ENCODE data around the gene UQCR11.
"Not testable (repeated sequence)": the region's sequence is repeated elsewhere in the genome, so short reads cannot be mapped to it uniquely, and the experiment has no call there.

The UQCR11 gene

DNA sequence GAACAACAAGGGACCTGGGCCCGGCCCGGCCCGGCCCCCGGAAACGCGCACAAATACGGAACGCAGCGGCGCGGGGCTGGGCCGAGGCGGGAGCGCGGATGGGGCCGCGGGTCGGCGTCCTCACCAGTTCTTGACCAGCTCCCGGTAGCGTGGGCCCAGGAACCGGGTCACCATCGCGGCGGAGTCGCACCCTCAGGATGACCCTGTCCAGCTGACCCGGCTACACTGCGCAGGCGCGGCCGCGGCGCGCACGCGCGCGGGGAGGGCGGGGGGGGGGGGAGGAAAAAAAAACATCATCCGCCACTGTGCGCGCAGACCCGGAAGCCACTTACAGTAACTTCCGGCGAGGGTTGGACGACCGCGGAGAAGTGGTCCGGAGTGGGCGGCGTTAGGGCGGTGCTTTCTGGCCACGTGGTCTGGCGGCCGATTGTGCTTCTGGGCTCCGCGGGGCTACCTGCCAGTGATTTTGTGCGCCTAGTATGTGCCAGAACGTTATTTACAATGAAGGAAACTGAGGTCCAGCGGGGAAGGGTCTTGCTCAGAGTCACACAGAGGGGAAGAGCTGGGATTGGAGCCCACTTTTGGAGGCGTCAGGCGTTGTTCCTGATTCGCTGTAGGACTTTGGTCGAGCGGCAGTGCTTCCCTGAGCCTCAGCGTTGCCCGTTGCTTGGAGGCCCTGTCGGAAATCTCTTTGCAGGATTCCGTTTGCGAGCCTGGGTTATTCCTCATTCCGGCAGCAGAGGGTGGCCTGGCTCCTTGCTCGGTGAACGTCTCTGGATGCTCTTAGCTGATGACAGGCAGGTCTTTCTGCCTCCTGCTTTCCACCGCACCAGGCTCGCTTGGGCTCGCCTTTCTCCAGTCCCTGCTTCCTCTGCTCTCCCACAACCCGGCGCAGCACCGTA, at the start of gene UQCR11:
TSS of gene UQCR11 (minus strand) at position 227 of the 902 bp plus-strand sequence. CDS start at position 174, 53 bp downstream.
- peak; percentile 89 to 90 for DNase-seq

DNA sequence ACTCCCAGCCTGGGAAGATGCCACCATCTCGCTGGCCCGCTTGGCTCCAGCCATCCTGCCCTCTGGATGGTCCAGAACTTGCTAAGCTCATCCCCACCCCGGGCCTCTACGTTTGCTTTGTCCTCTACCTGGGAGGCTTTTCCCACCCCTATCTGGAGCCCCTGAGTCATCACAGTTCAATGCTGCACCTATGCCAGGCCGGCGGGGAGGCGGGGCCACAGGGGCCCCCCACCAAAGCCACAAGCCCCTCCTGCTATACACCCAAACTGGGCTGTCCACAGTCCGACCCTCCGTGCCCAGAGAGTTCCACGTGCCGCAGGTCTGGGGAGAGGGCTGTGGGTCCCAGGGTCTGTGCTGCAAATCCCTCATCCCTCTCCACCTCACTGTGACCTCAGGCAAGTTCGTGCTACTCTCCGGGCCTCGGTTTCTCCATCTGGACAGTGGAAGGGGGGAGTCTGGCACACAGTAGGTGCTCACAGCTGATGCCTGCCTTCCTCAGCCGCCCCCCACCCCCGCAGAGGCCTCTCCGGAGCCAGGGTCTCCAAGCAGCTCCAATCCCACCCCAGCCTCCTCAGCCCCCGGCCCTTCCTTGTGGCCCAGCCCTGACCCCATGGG, 49.0 kb upstream of the UQCR11 start:
- DNase-seq: no peak

DNA sequence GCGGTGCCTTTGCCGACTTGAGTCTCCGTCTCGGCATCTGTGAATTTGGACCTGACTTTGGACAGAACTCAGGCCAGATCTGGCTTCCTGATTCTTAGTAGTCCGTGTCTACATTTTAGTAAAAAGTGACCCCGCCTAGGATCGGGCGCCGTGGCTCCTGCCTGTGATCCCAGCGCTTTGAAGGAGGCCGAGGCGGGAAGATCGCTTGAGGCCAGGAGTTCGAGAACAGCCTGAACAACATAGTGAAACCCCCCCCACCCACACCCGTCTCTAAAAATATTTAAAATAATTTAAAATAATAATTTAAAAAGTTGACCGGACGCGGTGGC, 48.0 kb upstream of the UQCR11 start:
- DNase-seq: no peak

- DNase-seq: peak; percentile 85 to 96
Observed at GRCh38 chr19:1652471-1653299, 47.4 kb upstream of the UQCR11 start, which contains the start of gene TCF3. Gene TCF3, minus strand, starts transcription at chr19:1652615. Its CDS starts 2,367 bp downstream, at chr19:1650248.

DNA sequence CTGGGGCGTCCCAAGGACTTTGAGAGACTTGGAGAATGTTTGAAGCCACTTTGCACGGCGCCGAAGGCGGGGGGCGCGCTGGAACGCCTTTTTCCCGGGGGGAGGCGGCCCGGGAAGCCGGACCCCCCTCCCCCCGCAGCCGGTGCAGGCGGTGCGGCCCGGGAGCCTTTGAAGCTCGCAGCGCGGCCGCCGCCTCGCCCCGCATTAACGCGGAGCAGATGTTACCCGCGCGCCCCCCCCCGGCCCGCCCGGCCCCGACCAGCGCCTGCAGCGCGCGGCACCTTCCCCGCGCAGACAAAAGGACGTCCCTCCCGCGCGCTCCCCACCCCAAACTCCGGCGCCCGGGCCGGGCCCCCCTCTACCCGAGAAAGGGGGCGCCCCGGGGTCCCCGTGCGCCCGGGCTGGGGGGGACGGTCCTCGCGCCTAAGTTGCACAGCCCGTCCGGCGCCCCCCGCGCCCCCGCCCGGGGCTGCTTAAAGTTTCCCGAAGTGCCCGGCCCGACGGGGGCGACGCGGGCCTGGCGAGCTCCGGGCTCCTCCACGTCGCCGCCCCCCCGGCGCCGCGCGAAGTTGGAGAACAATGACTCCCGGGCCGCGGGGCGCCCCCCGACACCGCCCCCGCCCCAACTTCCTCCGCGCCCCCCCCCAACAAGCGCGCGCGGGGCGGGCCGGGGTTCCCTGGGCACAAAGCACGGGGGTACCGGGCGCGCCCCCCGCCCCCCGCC, 46.5 kb upstream of the UQCR11 start:
- DNase-seq: peak in 1 of 2 experiments; percentile 38

- peak in 1 of 2 experiments; percentile 21 for DNase-seq
Observed at GRCh38 chr19:1650650-1651567, 45.6 kb upstream of the UQCR11 start.

- no peak for DNase-seq
Observed at GRCh38 chr19:1649706-1650649, 44.7 kb upstream of the UQCR11 start.

- no peak for DNase-seq
Observed at GRCh38 chr19:1648920-1649541, 43.8 kb upstream of the UQCR11 start.

GRCh38 chr19:1648459-1648849, 43.2 kb upstream of the UQCR11 start:
- DNase-seq: no peak

DNA sequence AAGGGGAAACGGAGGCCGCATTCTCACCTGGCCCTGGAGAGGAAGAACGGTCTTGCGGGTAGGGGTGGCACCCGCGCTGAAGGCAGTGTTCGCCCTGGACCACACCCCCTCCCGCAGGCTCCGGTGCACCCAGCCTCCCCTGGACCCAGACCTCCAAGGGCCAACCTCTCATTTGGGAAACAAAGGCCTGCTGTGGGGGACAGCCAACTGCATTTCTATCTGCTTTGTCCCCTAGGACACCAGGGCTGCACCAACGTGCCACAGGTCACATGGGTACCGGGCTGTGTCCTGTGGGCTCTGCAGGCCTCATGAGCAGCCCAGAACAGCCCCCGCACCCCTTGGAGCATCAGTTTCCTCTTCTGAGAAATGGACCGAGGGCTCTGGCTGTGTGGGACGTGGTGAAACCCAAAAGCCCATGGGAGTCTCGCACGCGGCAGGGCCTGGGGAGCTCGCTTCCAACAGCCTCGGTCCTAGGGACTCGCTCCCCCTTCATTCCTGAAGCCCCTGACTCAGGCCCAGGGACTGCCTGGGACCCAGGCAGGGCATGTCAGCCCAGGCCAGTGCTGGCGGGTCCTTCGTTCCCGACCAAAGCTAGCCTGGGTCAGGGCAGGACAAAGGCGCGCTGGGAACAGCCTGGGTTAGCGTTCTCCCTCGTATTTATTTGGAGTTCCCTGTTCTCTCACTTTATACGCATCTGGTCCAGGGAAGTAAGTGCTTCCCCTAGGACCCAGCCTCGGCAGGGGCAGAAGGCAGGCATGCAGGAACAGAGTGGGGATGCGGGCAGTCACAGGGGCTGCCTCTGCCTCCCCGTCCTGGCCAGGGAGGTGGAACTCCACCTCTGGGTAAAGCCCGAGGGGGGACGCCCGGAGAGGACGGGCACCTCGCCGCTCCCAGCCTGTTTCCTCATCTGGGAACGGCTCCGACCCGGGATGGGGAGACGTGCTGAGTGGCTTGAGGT, 42.5 kb upstream of the UQCR11 start:
- no peak for DNase-seq

- DNase-seq: no peak
Observed at GRCh38 chr19:1646659-1647453, 41.6 kb upstream of the UQCR11 start.

- no peak for DNase-seq
Observed at GRCh38 chr19:1646149-1646548, 40.9 kb upstream of the UQCR11 start.

DNA sequence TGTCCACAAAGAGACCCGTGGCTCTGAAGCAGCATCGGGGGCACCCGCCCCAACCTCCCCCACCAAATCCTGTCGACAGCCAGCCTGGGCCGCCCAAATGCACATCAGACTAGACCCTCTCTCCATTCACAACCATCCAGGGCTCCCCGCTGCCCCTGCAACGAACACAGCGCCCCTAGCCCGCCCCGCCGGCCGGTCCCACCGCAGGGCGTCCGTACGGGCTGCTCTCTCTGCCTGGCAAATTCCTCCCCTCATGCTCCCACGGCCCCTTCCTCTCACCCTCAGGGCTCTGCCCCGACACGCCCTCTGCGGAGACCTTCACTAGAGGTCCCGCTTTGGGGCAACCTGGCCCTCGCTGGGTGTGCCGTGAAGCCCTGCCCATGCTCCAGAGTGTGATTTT, 40.0 kb upstream of the UQCR11 start:
- no peak for DNase-seq

GRCh38 chr19:1644070-1644469, 38.8 kb upstream of the UQCR11 start:
- DNase-seq: no peak

DNA sequence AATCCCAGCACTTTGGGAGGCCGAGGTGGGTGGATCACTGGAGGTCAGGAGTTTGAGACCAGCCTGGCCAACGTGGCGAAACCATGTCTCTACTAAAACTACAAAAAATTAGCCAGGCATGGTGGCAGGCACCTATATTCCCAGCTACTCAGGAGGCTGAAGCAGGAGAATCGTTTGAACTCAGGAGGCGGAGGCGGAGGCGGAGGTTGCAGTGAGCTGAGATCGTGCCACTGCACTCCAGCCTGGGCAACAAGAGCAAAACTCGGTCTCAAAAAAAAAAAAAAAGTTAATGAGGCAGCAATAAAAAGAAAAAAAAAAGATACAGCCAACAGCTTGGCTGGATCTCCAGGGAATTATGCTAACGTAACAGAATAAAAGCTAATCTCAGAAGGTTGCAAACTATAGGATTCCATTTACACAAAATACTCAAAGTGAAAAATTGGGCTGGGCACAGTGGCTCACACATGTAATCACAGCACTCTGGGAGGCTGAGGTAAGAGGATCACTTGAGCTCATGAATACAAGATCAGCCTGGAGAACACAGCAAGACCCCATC, 35.7 kb upstream of the UQCR11 start:
- DNase-seq: not testable (repeated sequence)

DNA sequence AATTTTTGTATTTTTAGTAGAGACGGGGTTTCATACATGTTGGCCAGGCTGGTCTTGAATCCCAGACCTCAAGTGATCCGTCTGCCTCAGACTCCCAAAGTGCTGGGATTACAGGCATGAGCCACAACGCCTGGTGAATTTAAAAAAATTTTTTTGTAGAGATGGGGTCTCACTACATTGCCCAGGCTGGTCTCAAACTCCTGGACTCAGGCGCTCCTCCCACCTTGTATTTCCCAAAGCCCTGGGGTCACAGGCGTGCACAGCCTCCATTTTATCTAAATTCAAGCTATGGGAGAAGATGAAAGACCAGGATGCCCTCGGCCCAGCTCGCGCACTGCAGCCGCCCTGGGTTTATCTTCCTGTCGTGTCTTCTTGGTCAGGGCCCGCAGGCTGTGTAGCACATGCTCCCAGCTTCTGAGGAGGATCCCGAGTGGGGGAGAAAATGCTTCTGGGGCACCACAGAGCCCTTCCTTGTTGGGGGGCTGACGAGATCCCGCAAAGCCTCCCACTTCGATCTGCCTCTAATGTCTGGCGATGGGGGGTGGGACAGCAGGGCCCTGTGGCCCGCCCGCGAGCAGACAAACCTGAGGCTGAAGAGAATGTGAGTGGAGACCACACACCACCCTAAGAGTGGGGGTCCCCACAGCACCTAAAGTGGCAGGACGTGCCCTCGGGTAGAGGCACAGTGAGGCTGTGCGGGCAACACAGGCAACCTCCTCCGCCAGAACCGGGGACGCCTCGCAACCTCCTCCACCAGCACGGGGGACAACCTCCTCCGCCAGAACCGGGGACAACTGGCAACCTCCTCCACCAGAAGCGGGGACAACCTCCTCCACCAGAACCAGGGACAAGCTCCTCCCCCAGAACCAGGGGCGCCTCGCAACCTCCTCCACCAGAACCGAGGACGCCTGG, 31.3 kb upstream of the UQCR11 start:
- DNase-seq: no peak

GRCh38 chr19:1634938-1635243, 29.6 kb upstream of the UQCR11 start:
- no peak for DNase-seq

All from NCI-H526 (cell line).